ENCODE data around the gene ANKRD13C.

Gene ANKRD13C

GRCh38 chr1:70293186-70293843 lies 61.2 kb downstream of the ANKRD13C start:
- H3K4me3 ChIP-seq (ENCODE audit: low read depth, low read length) = no peak overlapping the region
- ChIA-PET POLR2A (no interaction called here), CTCF (no interaction called here)
- no peak for DNase-seq (ENCODE audit: low read depth, low spot score)
- no peak for TF ChIP-seq CTCF (IDR thresholded peaks at IDR 0.05; ENCODE audit: insufficient read depth, low read length, missing control alignments)

GRCh38 chr1:70290218-70290617 lies 64.3 kb downstream of the ANKRD13C start:
- ChIA-PET POLR2A (no interaction called here), CTCF (no interaction called here)
- no peak overlapping the region for H3K4me3 ChIP-seq (ENCODE audit: low read depth, low read length)
- no peak for DNase-seq (ENCODE audit: low read depth, low spot score)
- TF ChIP-seq CTCF (IDR thresholded peaks at IDR 0.05; ENCODE audit: insufficient read depth, low read length, missing control alignments) = no peak

GRCh38 chr1:70288166-70288565 lies 66.4 kb downstream of the ANKRD13C start:
- TF ChIP-seq CTCF (IDR thresholded peaks at IDR 0.05; ENCODE audit: insufficient read depth, low read length, missing control alignments) = no peak
- ChIA-PET POLR2A (no interaction called here), CTCF (interaction anchor here (1.4 kb wide), 1 partner anchor 12 kb away, joined by 3 read pairs; no protein-coding TSS in a partner anchor)
- DNase-seq (ENCODE audit: low read depth, low spot score) = no peak
- H3K4me3 ChIP-seq (ENCODE audit: low read depth, low read length) = no peak overlapping the region

GRCh38 chr1:70286453-70286852 lies 68.1 kb downstream of the ANKRD13C start:
- no peak for TF ChIP-seq CTCF (IDR thresholded peaks at IDR 0.05; ENCODE audit: insufficient read depth, low read length, missing control alignments)
- ChIA-PET POLR2A (no interaction called here), CTCF (no interaction called here)
- DNase-seq (ENCODE audit: low read depth, low spot score) = no peak
- H3K4me3 ChIP-seq (ENCODE audit: low read depth, low read length) = no peak overlapping the region

- CTCF ChIA-PET = no interaction called here
- DNase-seq (ENCODE audit: low read depth, low spot score) = no peak
Observed at GRCh38 chr1:70284366-70284765, 70.2 kb downstream of the ANKRD13C start.

GRCh38 chr1:70278710-70279109 lies 75.8 kb downstream of the ANKRD13C start:
- CTCF ChIA-PET = no interaction called here

More at GRCh38 chr1:70284366-70284765, 70.2 kb downstream of the ANKRD13C start:
- POLR2A ChIA-PET = no interaction called here
- H3K4me3 ChIP-seq (ENCODE audit: low read depth, low read length) = no peak overlapping the region
- TF ChIP-seq CTCF (IDR thresholded peaks at IDR 0.05; ENCODE audit: insufficient read depth, low read length, missing control alignments) = no peak

More at GRCh38 chr1:70278710-70279109, 75.8 kb downstream of the ANKRD13C start:
- no peak for TF ChIP-seq CTCF (IDR thresholded peaks at IDR 0.05; ENCODE audit: insufficient read depth, low read length, missing control alignments)
- H3K4me3 ChIP-seq (ENCODE audit: low read depth, low read length) = no peak overlapping the region
- POLR2A ChIA-PET = interaction anchor here (0.6 kb wide), 1 partner anchor 183 kb away, joined by 3 read pairs; no protein-coding TSS in a partner anchor
- DNase-seq (ENCODE audit: low read depth, low spot score) = no peak

Measured in AG04449 (cell line).